Brain microvascular endothelial cell (primary cell): Measurements from ENCODE around the gene EIF4ENIF1.

Experiments used
- DNase-seq: peaks from one replicate; pipeline ENCODE4 v3.0.0-alpha.2; 2020
- H3K27ac ChIP-seq: fragments of 250-450 bp; sonication (Bioruptor Pico); 2 replicates; pipeline ENCODE4 v1.5.1; 2020; ENCODE audit warnings: mild to moderate bottlenecking, moderate library complexity
- H3K27me3 ChIP-seq: fragments of 250-450 bp; sonication (Bioruptor Pico); replicated peaks from 2 replicates; pipeline ENCODE4 v1.5.1; 2020; ENCODE audit warnings: mild to moderate bottlenecking
- H3K36me3 ChIP-seq: fragments of 250-450 bp; sonication (Bioruptor Pico); replicated peaks from 2 replicates; pipeline ENCODE4 v1.5.1; 2020; ENCODE audit warnings: mild to moderate bottlenecking
- H3K4me3 ChIP-seq: 2 replicates; pipeline ENCODE4 v1.5.1; 2011; ENCODE audit warnings: low read depth, mild to moderate bottlenecking, control low read depth, low read length, moderate library complexity
- CTCF ChIP-seq: IDR thresholded peaks from 2 replicates; pipeline ENCODE4 v1.5.1; 2011; ENCODE audit warnings: low read depth, mild to moderate bottlenecking, moderate library complexity, low read length, control low read depth, inconsistent platforms; ENCODE audit errors: missing control alignments
- in situ Hi-C: cut with HindIII; loops from 2 replicates; pipeline ENCODE4 v1.10.0; 2017; ENCODE audit warnings: low sequenced_read_pairs, low pct_ligation_motif_present

EIF4ENIF1 gene

GRCh38 chr22:31504282-31504681 is 14.6 kb upstream of the EIF4ENIF1 start:
- no peaks in the 10 kb centered on the region for H3K27me3 ChIP-seq
- TF ChIP-seq CTCF, result no peak
- in situ Hi-C loops, result no loop called here
- H3K4me3 ChIP-seq, result no peak overlapping the region
- H3K36me3 ChIP-seq, result no peaks in the 10 kb centered on the region
- H3K27ac ChIP-seq, result peak overlapping the region; percentile 60
- no peak for DNase-seq

GRCh38 chr22:31503211-31503964 is 13.7 kb upstream of the EIF4ENIF1 start:
- H3K27ac ChIP-seq, result no peak overlapping the region
- H3K36me3 ChIP-seq, result no peaks in the 10 kb centered on the region
- in situ Hi-C loops, result no loop called here
- no peak overlapping the region for H3K4me3 ChIP-seq
- no peak for DNase-seq
- no peak for TF ChIP-seq CTCF
- no peaks in the 10 kb centered on the region for H3K27me3 ChIP-seq

DNA sequence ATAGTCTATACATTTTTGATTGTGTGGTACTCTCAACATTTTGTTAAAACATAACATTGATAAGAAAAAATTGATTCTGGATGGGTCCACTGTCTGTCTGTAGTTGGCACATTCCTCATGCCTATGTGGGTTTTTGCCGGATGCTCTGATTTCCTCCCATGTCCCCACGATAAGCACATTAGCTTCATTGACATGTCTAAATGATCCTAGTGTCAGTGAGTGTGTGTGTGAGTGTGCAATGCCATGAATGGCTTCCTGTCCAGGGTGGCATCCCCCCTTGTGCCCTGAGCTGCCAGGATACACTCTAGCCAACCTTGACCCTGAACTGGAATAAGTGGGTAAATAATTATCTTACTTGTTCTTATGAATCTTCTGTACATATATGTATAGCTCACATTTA is 12.1 kb upstream of the EIF4ENIF1 start:
- in situ Hi-C loops, result no loop called here

DNA sequence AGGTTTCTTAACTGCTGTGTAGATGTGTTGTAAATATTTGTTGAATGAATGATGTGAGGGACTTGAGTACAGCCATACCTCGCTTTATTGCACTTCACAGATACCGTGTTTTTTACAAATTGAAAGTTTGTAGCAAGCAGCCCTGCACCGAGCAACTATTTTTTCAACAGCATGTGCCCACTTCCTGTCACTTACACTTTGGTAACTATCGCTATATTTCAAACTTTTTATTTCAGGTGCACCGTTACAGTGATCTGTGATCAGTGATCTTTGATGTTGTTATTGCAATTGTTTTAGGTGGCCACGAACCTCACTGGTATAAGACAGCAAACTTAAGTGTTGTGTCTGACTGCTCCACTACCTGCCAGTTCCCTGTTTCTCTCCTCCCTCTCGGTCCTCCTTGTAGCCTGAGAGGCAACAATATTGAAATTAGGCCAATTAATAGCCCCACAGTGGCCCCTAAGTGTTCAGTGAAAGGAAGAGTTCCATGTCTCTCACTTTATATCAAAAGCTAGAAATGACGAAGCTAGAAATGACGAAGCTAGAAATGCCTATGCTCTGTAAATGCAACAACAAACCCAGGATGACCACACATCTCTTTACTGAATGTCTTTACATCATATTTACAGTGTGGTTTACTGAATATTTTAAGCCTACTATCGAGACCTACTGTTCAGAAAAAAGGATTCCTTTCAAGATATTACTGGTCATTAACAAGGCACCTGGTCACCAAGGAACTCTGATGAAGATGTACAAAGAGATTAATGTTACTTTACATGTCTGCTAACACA is 7.7 kb upstream of the EIF4ENIF1 start:
- no peak for DNase-seq

More for the DNA sequence above, 12.1 kb upstream of the EIF4ENIF1 start:
- TF ChIP-seq CTCF, result no peak
- H3K4me3 ChIP-seq, result no peak overlapping the region
- H3K27me3 ChIP-seq, result no peaks in the 10 kb centered on the region
- no peak overlapping the region for H3K27ac ChIP-seq
- DNase-seq, result no peak
- no peaks in the 10 kb centered on the region for H3K36me3 ChIP-seq

DNA sequence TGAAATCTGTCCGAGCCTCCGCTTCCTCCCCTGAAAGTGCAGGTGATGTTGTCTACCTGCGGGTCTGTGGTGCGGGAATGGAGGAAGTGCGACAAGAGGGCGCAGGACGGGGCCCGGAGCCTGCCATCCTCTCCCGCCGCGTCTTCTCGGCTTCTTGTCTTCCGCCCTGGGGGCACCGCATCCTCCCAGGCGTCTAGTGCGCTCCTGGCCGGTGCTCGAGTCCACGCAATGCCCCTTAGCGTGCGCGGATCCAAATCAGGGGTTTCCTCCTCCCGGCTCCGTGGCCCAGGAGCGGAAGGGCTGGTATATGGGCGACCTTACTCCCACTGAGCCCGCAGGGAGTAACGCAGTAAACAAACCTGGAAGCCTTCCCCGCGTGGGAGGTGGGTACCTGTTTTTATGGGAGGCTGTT is 7.1 kb upstream of the EIF4ENIF1 start:
- no peak for TF ChIP-seq CTCF
- in situ Hi-C loops, result no loop called here
- Histone ChIP-seq H3K27ac (peak overlapping the region; percentile 40), H3K27me3 (no peaks in the 10 kb centered on the region), H3K36me3 (no peaks in the 10 kb centered on the region), H3K4me3 (peak overlapping the region; percentile 85)
- peak; percentile 2 for DNase-seq

More for the DNA sequence above, 7.7 kb upstream of the EIF4ENIF1 start:
- Histone ChIP-seq H3K4me3 (peak overlapping the region; percentile 85), H3K27me3 (no peaks in the 10 kb centered on the region), H3K36me3 (no peaks in the 10 kb centered on the region), H3K27ac (no peak overlapping the region)
- in situ Hi-C loops, result no loop called here
- TF ChIP-seq CTCF, result no peak
